GM12875 (cell line): ENCODE results near the gene TMC1.

ENCODE experiments used
- H3K4me3 ChIP-seq: one replicate; pipeline ENCODE4 v1.5.1; 2011; ENCODE audit warnings: low read depth, low read length, control low read depth
- CTCF ChIP-seq: IDR thresholded peaks from 2 replicates; pipeline ENCODE4 v1.5.1; 2011; ENCODE audit warnings: low read depth, mild to moderate bottlenecking, control low read depth, inconsistent platforms, low read length, moderate library complexity, borderline replicate concordance; ENCODE audit not compliant: insufficient read depth

The TMC1 gene

GRCh38 chr9:72560086-72560485, 38.7 kb downstream of the TMC1 start:
- no peak overlapping the region for H3K4me3 ChIP-seq
- no peak for TF ChIP-seq CTCF

GRCh38 chr9:72563806-72564205, 42.4 kb downstream of the TMC1 start:
- H3K4me3 ChIP-seq: no peak overlapping the region
- no peak for TF ChIP-seq CTCF

- H3K4me3 ChIP-seq: no peak overlapping the region
- no peak for TF ChIP-seq CTCF
Measured at GRCh38 chr9:72564479-72565281, 43.3 kb downstream of the TMC1 start.

- H3K4me3 ChIP-seq: no peak overlapping the region
- TF ChIP-seq CTCF: no peak
Measured at GRCh38 chr9:72565535-72565934, 44.1 kb downstream of the TMC1 start.

- H3K4me3 ChIP-seq: no peak overlapping the region
- no peak for TF ChIP-seq CTCF
Measured at GRCh38 chr9:72574156-72574810, 52.9 kb downstream of the TMC1 start.

- no peak for TF ChIP-seq CTCF
- no peak overlapping the region for H3K4me3 ChIP-seq
Measured at GRCh38 chr9:72575666-72576065, 54.3 kb downstream of the TMC1 start.

- TF ChIP-seq CTCF: no peak
- no peak overlapping the region for H3K4me3 ChIP-seq
Measured at GRCh38 chr9:72576087-72576486, 54.7 kb downstream of the TMC1 start.
